ENCODE data around the gene CDH4.

The CDH4 gene

GRCh38 chr20:61756966-61757677, 505.1 kb downstream of the CDH4 start:
- DNase-seq (ENCODE audit: low read depth) = no peak
- TF ChIP-seq CTCF (IDR thresholded peaks at IDR 0.05; ENCODE audit: control insufficient read depth, extremely low read depth, insufficient read depth) = no peak
- H3K4me3 ChIP-seq (ENCODE audit: low read depth, low read length) = no peak overlapping the region

- no peak for TF ChIP-seq CTCF (IDR thresholded peaks at IDR 0.05; ENCODE audit: control insufficient read depth, extremely low read depth, insufficient read depth)
- no peak for DNase-seq (ENCODE audit: low read depth)
- H3K4me3 ChIP-seq (ENCODE audit: low read depth, low read length) = no peak overlapping the region
Observed at GRCh38 chr20:61757678-61758563, 505.9 kb downstream of the CDH4 start.

GRCh38 chr20:61758564-61759200, 506.6 kb downstream of the CDH4 start:
- DNase-seq (ENCODE audit: low read depth) = no peak
- no peak overlapping the region for H3K4me3 ChIP-seq (ENCODE audit: low read depth, low read length)
- no peak for TF ChIP-seq CTCF (IDR thresholded peaks at IDR 0.05; ENCODE audit: control insufficient read depth, extremely low read depth, insufficient read depth)

GRCh38 chr20:61759286-61760065, 507.4 kb downstream of the CDH4 start:
- H3K4me3 ChIP-seq (ENCODE audit: low read depth, low read length) = no peak overlapping the region
- no peak for DNase-seq (ENCODE audit: low read depth)
- no peak for TF ChIP-seq CTCF (IDR thresholded peaks at IDR 0.05; ENCODE audit: control insufficient read depth, extremely low read depth, insufficient read depth)

- H3K4me3 ChIP-seq (ENCODE audit: low read depth, low read length) = no peak overlapping the region
- DNase-seq (ENCODE audit: low read depth) = no peak
- TF ChIP-seq CTCF (IDR thresholded peaks at IDR 0.05; ENCODE audit: control insufficient read depth, extremely low read depth, insufficient read depth) = no peak
Observed at GRCh38 chr20:61760321-61760720, 508.3 kb downstream of the CDH4 start.

- no peak overlapping the region for H3K4me3 ChIP-seq (ENCODE audit: low read depth, low read length)
- DNase-seq (ENCODE audit: low read depth) = no peak
- TF ChIP-seq CTCF (IDR thresholded peaks at IDR 0.05; ENCODE audit: control insufficient read depth, extremely low read depth, insufficient read depth) = no peak
Observed at GRCh38 chr20:61760731-61761130, 508.7 kb downstream of the CDH4 start.

All from LNCaP clone FGC (cell line).